GM10266 (cell line): ENCODE measurements around the gene SH3RF1.

ENCODE experiments used
- DNase-seq: peaks from one replicate; pipeline ENCODE4 v3.0.0; 2012; ENCODE audit errors: extremely low spot score
- CTCF ChIP-seq: IDR thresholded peaks from 2 replicates; pipeline ENCODE4 v1.5.1; 2012; ENCODE audit warnings: mild to moderate bottlenecking, low read depth; ENCODE audit not compliant: control insufficient read depth, insufficient read depth; ENCODE audit errors: missing control alignments

The SH3RF1 gene

GRCh38 chr4:169266661-169267060, 4.1 kb downstream of the SH3RF1 start:
- TF ChIP-seq CTCF: no peak
- DNase-seq: no peak

GRCh38 chr4:169266081-169266480, 4.7 kb downstream of the SH3RF1 start:
- DNase-seq: no peak
- no peak for TF ChIP-seq CTCF

DNA sequence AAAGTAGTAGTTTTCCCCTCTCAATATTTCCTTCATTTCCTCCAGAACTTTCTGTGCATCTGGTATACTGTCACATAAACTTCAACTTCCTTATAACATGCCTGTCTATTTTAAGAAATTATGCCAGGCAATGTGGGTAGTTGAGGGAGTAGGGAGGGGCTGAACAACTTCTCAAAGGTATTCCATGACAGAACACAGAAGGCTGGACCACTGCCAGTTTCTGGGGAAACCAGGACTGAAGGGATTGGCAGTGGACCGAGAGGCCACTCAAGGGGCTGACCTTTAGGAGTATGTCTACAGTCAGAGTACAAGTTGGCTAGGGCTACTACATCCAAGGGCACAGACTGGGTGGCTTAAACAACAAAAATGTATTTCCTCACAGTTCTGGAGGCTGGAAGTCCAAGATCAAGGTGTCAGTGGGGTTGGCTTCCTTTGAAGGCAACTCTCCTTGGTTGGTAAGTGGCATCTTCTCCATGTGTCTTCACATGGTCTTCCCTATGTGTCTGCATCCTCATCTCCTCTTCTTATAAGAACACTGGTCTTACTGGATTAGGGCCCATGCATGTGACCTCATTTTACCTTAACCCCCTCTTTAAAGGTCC, 6.9 kb downstream of the SH3RF1 start:
- TF ChIP-seq CTCF: no peak
- no peak for DNase-seq

DNA sequence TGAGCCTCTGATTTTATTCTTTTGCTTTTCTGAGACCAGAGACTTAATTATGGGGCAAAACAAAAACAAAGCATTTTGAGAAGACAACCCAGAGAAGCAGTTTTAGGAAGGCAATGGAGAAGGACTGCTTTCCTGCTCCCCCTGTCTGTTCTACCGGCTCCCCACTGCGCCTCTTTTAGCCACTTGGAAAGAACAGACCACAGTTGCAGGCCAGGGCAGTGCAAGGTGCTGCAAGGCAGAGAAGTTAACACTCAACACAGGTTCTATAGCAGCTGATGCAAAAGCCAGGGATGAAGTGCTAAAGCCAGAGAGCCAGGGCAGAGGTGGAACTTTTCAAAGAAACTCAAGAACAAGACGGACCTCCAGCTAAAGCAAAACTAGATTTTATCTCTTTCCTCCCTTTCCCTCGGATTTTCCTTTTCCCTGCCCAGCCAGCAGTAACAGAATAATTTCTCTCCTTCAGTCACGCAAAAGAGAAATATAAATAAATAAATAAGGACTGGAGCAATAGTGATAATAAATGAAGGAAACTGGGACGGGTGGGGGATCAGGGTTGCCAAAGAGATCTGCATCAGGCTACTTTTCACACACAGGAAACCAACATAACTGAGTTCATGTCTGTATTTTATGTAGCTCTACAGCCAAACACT, 10.4 kb downstream of the SH3RF1 start:
- DNase-seq: no peak
- TF ChIP-seq CTCF: no peak

- no peak for TF ChIP-seq CTCF
- DNase-seq: no peak
Measured at GRCh38 chr4:169259271-169259670, 11.5 kb downstream of the SH3RF1 start.

GRCh38 chr4:169258141-169258540, 12.6 kb downstream of the SH3RF1 start:
- DNase-seq: no peak

More at GRCh38 chr4:169258141-169258540, 12.6 kb downstream of the SH3RF1 start:
- TF ChIP-seq CTCF: no peak
